HG03469 (cell line): ENCODE data around the gene EPS8L1.

Experiments
- ATAC-seq: cut with Tn5 transposase; IDR thresholded peaks from one replicate; pipeline ENCODE4 v1.9.1; 2021; ENCODE audit warnings: mild to moderate bottlenecking, moderate library complexity, moderate number of reproducible peaks; ENCODE audit not compliant: unreplicated experiment

Gene EPS8L1

DNA sequence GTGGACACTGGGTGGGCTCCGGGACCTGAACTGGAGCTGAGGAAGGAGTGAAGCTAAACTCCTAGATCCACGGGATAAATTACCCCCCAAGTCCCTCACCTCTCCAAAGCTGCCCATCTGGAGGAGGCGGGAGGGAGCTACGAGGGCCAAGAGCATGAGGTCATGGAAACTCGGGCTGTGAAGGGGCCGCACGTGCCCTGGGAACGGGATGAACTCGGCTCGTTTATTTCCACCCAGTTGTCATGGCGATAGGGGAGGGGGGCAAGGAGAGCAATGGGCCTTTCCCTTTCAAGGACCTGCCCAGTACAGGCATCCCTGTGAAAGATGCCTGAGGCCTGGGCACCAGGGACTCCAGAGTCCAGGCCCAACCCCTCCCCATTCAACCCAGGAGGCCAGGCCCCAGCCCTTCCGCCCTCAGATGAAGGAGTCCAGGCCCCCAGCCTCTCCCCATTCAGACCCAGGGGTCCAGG, 37.9 kb downstream of the EPS8L1 start:
- no peak for ATAC-seq

DNA sequence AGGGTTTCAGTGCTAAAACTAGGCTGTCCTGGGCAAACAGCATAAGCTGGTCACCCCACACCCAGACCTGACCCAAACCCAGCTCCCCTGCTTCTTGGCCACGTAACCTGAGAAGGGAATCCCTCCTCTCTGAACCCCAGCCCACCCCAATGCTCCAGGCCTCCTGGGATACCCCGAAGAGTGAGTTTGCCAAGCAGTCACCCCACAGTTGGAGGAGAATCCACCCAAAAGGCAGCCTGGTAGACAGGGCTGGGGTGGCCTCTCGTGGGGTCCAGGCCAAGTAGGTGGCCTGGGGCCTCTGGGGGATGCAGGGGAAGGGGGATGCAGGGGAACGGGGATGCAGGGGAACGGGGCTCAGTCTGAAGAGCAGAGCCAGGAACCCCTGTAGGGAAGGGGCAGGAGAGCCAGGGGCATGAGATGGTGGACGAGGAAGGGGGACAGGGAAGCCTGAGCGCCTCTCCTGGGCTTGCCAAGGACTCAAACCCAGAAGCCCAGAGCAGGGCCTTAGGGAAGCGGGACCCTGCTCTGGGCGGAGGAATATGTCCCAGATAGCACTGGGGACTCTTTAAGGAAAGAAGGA, 39.0 kb downstream of the EPS8L1 start:
- ATAC-seq, result no peak

DNA sequence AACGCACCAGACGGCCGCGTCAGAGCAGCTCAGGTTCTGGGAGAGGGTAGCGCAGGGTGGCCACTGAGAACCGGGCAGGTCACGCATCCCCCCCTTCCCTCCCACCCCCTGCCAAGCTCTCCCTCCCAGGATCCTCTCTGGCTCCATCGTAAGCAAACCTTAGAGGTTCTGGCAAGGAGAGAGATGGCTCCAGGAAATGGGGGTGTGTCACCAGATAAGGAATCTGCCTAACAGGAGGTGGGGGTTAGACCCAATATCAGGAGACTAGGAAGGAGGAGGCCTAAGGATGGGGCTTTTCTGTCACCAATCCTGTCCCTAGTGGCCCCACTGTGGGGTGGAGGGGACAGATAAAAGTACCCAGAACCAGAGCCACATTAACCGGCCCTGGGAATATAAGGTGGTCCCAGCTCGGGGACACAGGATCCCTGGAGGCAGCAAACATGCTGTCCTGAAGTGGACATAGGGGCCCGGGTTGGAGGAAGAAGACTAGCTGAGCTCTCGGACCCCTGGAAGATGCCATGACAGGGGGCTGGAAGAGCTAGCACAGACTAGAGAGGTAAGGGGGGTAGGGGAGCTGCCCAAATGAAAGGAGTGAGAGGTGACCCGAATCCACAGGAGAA, 39.9 kb downstream of the EPS8L1 start:
- no peak for ATAC-seq

DNA sequence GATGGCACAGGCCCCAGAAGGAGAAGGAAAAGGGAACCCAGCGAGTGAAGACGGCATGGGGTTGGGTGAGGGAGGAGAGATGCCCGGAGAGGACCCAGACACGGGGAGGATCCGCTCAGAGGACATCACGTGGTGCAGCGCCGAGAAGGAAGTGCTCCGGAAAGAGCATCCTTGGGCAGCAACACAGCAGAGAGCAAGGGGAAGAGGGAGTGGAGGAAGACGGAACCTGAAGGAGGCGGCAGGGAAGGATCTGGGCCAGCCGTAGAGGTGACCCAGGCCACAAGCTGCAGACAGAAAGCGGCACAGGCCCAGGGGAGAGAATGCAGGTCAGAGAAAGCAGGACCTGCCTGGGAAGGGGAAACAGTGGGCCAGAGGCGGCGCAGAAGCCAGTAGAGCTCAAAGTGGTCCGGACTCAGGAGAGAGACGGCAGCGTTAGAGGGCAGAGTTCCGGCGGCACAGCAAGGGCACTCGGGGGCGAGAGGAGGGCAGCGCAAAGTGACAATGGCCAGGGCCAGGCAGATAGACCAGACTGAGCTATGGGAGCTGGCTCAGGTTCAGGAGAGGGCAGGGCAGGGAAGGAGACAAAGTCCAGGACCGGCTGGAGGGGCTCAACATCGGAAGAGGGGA, 40.7 kb downstream of the EPS8L1 start:
- ATAC-seq, result no peak

DNA sequence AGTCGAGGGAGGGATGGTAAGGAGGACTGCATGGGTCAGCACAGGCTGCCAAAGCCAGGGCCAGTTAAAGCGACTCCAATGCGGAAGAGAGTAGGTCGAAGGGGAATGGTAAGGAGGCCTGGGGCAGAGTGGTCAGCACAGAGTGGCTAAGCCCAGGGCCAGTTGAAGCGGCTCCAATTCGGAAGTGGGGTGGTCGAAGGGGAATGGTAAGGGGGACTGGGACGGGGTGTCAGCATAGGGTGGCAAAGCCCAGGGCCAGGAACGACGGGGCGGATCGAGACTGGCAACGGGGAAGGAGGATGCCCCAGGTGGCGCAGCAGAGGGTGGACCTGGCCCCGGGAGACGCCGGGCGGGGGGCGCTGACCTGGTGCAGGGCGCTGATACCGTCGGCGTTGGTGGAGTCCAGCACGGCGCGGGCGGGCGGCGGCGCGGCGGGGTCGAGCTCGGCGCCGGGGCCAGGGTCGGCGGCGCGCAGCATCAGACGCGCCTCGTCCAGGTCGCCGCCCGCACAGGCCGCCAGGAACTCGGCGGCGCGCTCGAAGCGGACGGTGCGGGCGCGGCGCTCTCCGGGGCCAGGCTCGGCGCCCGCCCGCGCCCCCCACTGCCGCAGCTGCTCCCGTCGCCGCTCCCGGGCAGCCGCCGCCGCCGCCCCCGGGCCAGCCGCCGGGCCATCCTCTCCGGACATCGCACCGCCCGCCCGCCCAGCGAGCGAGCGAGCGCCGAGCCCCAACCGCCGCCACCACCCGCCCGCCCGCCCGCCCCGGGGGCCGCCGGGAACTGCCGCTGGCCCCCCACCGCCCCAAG, 41.4 kb downstream of the EPS8L1 start, which contains the start of gene PPP1R12C:
Gene PPP1R12C (minus strand): TSS at position 779 of the 804 bp plus-strand sequence. CDS start 94 bp downstream, at position 685.
- ATAC-seq, result no peak

DNA sequence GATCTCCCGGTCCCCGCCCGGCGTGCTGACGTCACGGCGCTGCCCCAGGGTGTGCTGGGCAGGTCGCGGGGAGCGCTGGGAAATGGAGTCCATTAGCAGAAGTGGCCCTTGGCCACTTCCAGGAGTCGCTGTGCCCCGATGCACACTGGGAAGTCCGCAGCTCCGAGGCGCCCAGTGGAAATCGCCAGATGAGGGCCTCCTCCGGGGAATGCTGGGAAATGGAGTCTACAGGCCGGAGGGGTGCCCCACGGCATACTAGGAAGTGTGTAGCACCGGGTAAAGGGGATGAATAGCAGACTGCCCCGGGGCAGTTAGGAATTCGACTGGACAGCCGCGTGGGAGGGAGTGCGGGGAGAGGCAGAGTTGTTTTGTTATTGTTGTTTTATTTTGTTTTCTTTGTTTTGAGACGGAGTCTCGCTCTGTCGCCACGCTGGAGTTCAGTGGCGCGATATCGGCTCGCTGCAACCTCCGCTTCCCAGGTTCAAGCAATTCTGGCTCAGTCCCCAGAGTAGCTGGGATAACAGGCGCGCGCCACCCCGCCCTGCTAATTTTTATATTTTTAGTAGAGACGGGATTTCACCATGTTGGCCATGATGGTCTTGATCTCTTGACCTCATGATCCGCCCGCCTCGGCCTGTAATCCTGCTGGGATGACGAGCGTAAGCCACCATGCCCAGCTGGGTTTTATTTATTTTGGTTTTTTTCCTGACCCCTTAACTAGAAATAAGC, 42.2 kb downstream of the EPS8L1 start:
- ATAC-seq, result peak; percentile 73

DNA sequence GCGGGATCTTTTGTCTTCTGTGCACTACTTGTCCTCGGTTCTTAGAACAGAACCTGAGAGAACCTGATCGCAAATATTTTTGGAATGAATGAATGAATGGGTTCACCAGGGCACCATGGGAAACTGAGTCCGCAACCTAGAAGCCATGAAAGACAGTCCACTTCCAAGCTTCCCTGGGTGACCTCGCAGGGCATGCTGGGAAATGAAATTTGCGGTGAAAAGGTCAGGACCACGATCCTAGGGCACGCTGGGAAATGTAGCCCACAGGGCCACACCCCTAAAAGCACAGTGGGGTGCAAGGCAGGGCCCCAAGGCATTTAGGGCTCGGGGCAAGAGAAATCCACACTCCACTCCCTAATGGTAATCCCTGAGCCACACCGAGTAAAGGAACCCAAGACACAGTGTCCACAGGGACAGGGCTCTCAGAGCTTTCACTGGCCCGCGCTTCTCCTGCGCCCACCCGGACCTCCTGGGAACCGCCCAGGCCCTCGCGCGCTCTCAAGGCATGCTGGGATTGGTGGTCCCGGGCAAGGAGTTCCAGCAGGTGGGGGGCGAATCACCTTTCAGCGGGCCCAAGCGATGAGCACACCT, 42.8 kb downstream of the EPS8L1 start:
- no peak for ATAC-seq

DNA sequence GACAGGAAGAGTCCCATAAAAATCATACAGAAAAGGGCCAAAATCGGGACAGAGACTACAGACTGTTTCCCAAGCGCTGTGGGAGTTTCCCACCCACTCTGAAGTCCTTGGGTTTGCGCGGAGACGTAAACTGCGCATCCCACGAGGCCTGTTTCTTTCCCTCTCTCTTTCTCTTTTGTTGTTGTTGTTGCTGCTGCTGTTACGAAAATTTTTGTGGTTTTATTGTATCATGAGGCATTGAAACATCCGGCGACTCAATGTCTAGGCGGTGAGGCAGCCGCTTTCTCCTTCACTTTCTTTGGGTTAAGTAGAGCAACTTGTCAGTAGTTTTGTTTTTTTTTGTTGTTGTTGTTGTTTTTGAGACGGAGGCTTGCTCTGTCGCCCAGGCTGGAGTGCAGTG, 43.4 kb downstream of the EPS8L1 start:
- no peak for ATAC-seq

DNA sequence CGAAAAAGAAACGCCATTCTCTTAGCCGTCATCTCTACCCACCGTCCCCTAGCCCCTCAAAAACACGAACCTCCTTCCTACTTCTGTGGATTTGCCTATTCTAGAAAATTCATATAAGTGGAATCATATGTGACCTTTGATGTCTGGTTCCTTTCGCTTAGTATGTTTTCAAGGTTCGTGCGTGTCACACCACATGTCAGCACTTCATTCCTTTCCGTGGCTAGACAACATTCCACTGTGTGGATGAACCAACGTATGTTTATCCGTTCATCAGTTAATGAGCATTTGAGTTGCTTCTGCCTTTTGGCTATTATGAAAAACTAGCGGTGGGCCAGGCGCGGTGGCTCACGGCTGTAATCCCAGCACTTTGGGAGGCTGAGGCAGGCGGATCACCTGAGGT, 55.8 kb downstream of the EPS8L1 start:
- ATAC-seq, result no peak

DNA sequence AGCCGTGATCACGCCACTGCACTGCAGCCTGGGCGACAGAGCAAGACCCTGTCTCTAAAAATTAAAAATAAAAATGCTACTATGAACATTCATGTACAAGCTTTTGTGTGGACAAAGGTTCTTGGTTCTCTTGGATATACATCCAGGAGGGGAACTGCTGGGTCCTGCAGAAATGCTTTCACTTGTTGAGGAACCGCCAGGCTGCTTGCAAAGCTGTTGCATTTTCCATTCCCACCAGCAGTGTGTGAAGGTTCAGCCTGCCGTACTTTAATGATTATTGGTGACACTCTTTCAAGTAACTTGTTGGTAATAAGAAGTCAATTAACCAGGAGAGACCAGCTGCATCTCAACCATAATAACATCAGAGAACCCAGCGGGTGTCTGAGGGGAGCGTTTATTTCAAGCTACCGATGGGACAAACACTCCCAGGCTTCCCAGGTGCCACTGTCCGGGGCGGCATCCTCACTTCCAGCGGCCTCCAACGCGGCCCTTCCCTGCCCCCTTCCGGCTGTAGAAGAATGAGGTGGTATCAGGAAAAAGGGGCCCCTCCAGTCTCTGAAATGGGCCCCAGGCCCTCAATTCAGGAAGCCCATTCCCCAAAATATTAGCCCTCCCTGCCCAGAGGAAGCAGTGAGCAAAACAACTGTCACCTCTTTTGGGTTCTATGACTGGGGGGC, 56.9 kb downstream of the EPS8L1 start:
- no peak for ATAC-seq

DNA sequence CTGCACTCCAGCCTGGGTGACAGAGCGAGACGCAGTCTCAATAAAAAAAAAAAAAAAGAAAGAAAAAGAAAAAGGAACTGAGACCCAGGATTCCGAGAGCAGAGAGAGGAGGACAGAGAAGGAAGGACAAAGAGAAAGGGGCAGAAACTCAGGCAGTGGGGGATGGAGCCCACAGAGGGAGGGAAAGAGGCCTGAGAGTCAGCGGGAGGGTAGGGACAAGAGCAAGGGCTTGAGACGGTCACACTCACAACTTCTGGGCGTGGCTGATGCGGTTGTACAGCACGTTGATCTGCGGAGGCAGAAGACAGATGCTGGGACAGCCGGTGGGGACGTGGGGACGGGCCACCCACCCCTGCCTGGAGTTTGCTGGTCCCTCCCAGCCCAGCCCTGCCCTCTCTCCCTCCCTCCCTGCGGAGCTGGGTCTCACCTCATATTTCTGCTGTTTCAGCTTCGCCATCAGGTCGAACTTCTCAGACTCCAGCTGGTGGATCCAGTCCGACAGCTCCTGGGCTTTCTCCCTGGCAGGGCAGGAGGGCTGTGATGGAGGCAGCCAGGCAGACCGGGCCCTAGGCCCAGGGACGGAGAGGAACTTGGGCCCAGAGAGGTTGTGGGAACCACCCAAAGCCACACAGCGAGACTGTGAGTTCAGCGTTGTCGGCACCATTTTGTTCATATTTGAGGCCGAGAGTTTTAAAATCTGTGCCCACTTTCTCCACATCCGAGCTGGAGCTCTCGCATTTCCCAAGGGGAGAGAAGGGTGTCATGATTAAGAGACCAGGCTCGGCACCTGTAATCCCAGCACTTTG, 58.2 kb downstream of the EPS8L1 start:
- ATAC-seq, result no peak

DNA sequence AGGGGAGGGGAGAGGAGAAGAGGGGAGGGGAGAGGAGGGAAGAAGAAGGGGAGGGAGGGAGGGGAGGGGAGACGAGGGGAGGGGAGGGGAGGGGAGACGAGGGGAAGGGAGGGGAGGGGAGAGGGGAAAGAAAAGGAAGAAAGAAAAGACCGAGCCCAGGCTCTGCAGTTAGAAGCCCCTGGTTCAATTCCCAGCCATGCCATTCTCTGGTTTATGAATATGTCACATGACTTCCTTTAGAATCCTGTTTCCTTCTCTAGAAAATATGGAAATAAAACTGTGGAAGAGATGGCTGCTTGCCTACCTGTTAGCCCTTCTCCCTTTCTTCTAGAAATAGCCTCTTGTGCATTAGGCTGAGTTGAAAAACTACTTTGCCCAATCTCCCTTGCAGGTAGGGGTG, 59.1 kb downstream of the EPS8L1 start:
- ATAC-seq, result no peak

DNA sequence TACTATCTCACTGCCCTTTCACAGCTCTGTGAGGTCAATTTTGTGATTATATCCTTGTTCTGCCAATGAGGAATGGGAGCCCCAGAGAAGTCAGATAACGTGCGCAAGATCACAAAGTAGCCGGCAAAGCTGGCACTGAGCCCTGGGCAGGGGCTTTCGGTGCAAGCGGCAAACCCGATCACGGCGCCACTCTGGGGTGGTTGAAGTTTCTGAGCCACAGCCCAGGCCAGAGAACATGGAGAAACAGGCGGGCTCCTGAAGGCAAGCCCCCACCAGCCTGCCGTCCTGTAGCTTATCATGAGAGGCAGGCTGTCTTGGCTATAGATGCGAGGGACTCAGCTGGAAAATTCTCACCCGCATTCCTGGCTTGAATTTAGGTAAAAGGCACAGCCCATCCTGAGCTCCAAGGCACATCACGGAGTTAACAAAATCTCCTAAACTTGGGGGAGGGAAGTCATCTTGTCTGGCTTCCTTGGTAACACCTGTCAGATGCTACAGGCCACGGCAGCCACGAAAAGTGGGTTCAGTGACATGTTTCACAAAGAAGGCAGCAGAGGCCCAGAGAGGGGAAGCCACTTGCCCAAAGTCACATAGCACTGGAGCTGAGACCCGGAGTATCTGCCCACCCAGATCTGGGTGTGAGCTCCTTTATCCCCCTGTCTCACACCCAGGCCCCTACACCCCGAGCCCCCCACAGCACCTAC, 60.9 kb downstream of the EPS8L1 start:
- ATAC-seq, result no peak
